Neutrophil (primary cell): ENCODE results near the gene SIN3B.

ENCODE experiments used
- H3K27ac ChIP-seq: fragments of 200-600 bp; sonication (generic); 2 replicates; pipeline ENCODE4 v1.5.1; 2016; ENCODE audit warnings: mild to moderate bottlenecking, moderate library complexity
- H3K27me3 ChIP-seq: fragments of 200-600 bp; sonication (generic); 2 replicates; pipeline ENCODE4 v1.6.0; 2016; ENCODE audit warnings: mild to moderate bottlenecking
- H3K36me3 ChIP-seq: fragments of 200-600 bp; sonication (generic); 2 replicates; pipeline ENCODE4 v1.5.1; 2017
- H3K4me1 ChIP-seq, 2 experiments: fragments of 200-600 bp in 1 of 2; sonication (generic) in 1 of 2; 1 replicate in 1 of 2; 2 replicates in 1 of 2; pipeline versions ENCODE4 v1.5.1 to v1.6.1; 2013 to 2016; ENCODE audit warnings: low read depth in 1 of 2, low read length in 1 of 2, mild to moderate bottlenecking in 1 of 2, moderate library complexity in 1 of 2; ENCODE audit not compliant: control insufficient read depth in 1 of 2, insufficient read depth in 1 of 2
- H3K4me3 ChIP-seq, 2 experiments: fragments of 200-600 bp in 1 of 2; sonication (generic) in 1 of 2; 1 replicate in 1 of 2; 2 replicates in 1 of 2; pipeline ENCODE4 v1.5.1; 2013 to 2016; ENCODE audit warnings: low read depth in 1 of 2, low read length in 1 of 2, mild to moderate bottlenecking in 1 of 2, moderate library complexity in 1 of 2
- H3K9me3 ChIP-seq: fragments of 200-600 bp; sonication (generic); 2 replicates; pipeline ENCODE4 v1.5.1; 2016
- TF ChIP-seq, protein P1 (sequence below): fragments of 200-600 bp; sonication (generic); IDR thresholded peaks from 2 replicates; pipeline ENCODE4 v1.5.1; 2016; ENCODE audit warnings: antibody characterized with exemption

Gene SIN3B

DNA sequence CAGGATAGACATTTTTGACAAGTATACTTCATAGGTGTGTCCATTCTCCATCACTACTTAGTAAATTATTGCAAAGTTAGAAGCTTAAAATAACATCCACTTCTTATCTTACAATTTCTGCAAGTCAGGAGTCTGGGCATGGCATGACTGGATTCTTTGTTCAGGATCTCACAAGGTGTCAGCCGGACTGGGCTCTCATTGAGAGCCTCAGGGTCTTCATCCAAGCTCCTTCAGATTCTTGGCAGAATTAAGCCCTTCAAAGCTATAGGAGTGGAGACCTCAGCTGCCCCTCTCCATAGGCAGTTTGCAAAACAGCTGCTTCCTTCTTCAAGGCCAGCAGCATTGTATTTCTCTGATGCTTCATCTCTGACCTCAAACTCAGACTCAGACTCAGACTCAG, 9.1 kb upstream of the SIN3B start:
- Histone ChIP-seq H3K9me3 (no peaks in the 10 kb centered on the region), H3K4me1 (peaks cover 0 to 3% of the 10 kb centered on the region in 2 experiments), H3K36me3 (no peaks in the 10 kb centered on the region), H3K4me3 (no peak overlapping the region), H3K27me3 (peaks cover 34% of the 10 kb centered on the region), H3K27ac (no peak overlapping the region)
- TF ChIP-seq, protein P1, sequence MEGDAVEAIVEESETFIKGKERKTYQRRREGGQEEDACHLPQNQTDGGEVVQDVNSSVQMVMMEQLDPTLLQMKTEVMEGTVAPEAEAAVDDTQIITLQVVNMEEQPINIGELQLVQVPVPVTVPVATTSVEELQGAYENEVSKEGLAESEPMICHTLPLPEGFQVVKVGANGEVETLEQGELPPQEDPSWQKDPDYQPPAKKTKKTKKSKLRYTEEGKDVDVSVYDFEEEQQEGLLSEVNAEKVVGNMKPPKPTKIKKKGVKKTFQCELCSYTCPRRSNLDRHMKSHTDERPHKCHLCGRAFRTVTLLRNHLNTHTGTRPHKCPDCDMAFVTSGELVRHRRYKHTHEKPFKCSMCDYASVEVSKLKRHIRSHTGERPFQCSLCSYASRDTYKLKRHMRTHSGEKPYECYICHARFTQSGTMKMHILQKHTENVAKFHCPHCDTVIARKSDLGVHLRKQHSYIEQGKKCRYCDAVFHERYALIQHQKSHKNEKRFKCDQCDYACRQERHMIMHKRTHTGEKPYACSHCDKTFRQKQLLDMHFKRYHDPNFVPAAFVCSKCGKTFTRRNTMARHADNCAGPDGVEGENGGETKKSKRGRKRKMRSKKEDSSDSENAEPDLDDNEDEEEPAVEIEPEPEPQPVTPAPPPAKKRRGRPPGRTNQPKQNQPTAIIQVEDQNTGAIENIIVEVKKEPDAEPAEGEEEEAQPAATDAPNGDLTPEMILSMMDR, result no peak

DNA sequence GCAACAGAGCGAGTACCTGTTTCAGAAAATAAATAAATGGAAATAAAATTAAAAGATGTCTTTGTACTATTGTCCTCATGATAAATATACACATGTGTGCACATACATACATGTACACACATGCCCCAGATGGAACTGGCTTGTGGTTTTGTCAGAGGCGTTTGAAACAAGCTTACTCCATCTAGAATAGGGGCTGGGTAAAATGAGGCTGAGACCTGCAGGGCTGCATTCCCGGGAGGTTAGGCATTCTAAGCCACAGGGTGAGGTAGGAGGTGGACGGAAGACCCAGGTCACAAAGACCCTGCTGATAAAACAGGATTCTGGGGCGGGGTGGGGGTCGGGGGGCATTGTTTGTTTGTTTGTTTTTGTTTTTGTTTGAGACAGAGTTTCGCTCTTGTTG, 8.1 kb upstream of the SIN3B start:
- Histone ChIP-seq H3K4me3 (no peak overlapping the region), H3K27ac (no peak overlapping the region), H3K27me3 (peaks cover 37% of the 10 kb centered on the region), H3K4me1 (peaks cover 0 to 12% of the 10 kb centered on the region in 2 experiments), H3K36me3 (no peaks in the 10 kb centered on the region), H3K9me3 (no peaks in the 10 kb centered on the region)
- TF ChIP-seq, protein P1, result no peak

GRCh38 chr19:16822648-16823047, 6.5 kb upstream of the SIN3B start:
- Histone ChIP-seq H3K9me3 (no peaks in the 10 kb centered on the region), H3K36me3 (no peaks in the 10 kb centered on the region), H3K4me3 (no peak overlapping the region), H3K4me1 (peaks cover 0 to 13% of the 10 kb centered on the region in 2 experiments), H3K27me3 (peaks cover 36% of the 10 kb centered on the region), H3K27ac (no peak overlapping the region)
- TF ChIP-seq, protein P1, result no peak

- Histone ChIP-seq H3K9me3 (no peaks in the 10 kb centered on the region), H3K27me3 (peaks cover 36% of the 10 kb centered on the region), H3K27ac (no peak overlapping the region), H3K36me3 (no peaks in the 10 kb centered on the region), H3K4me3 (no peak overlapping the region), H3K4me1 (peaks cover 6 to 21% of the 10 kb centered on the region in 2 experiments)
- TF ChIP-seq, protein P1, result no peak
Measured at GRCh38 chr19:16824658-16825311, 4.4 kb upstream of the SIN3B start.

DNA sequence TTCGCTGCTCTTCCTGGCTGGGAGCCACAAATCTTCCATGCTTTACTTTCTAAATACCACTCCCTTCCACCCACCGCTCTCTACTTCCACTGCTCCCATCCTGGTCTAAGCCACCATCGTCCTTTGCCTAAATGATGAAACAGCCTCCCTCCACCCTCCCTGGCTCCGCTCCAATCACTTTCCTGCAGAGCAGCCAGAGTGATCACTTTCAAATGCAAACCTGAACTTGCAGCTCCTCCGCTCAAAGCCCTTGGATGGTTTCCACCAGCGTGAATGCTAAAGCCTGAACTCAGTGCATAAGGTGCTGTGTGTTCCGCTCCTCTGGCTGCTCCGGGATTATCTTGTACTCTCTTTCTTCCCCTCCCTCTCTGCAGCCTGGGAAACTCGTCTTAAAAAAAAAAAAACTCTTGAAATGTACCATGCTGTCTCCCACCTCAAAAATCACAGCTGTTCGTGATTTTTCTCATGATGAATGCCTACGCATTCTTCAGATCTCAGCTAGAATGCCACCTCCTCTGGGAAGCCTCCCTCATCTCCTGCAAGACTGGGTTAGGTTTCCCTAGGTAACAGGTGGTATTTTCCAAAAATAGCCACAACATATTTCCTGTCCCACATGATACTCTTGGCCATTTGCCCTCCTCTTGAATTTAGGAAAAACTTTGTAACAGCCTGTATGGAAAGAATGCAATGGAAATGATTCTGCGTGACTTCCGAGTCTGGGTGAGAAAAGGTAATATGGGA, 3.7 kb upstream of the SIN3B start:
- Histone ChIP-seq H3K27ac (no peak overlapping the region), H3K4me3 (no peak overlapping the region), H3K36me3 (no peaks in the 10 kb centered on the region), H3K27me3 (peaks cover 36% of the 10 kb centered on the region), H3K9me3 (no peaks in the 10 kb centered on the region), H3K4me1 (peaks cover 13 to 28% of the 10 kb centered on the region in 2 experiments)
- TF ChIP-seq, protein P1, result no peak
